H9 (cell line): ENCODE data around the gene BCAS3. TPM values are rescaled to one million over a fixed set of nuclear protein-coding genes. Genes with fewer than 3 reads are reported as not detected.

Experiments
- DNase-seq: peaks from one replicate; pipeline ENCODE4 v3.0.0-alpha.2; 2017
- H2AFZ ChIP-seq: one replicate; pipeline ENCODE4 v1.6.1; 2013; ENCODE audit warnings: mild to moderate bottlenecking, low read length, control low read depth, moderate library complexity
- H2AK5ac ChIP-seq: 2 replicates; pipeline ENCODE4 v1.6.1; 2013; ENCODE audit warnings: low read length, control low read depth, mixed read lengths; ENCODE audit not compliant: insufficient read length
- H2BK120ac ChIP-seq: one replicate; pipeline ENCODE4 v1.6.1; 2013; ENCODE audit warnings: low read depth, mild to moderate bottlenecking, low read length, control low read depth, inconsistent platforms; ENCODE audit not compliant: poor library complexity, severe bottlenecking
- H2BK12ac ChIP-seq: 2 replicates; pipeline ENCODE4 v1.6.1; 2013; ENCODE audit warnings: low read length, control low read depth, mixed read lengths, low read depth; ENCODE audit not compliant: insufficient read length
- H2BK15ac ChIP-seq: 2 replicates; pipeline ENCODE4 v1.6.1; 2013; ENCODE audit warnings: low read depth, low read length, control low read depth
- H2BK20ac ChIP-seq: one replicate; pipeline ENCODE4 v1.6.1; 2013; ENCODE audit warnings: low read depth, mild to moderate bottlenecking, low read length, control low read depth, inconsistent platforms; ENCODE audit not compliant: poor library complexity, severe bottlenecking
- H2BK5ac ChIP-seq: 2 replicates; pipeline ENCODE4 v1.6.1; 2013; ENCODE audit warnings: low read length, control low read depth, mixed read lengths; ENCODE audit not compliant: insufficient read length
- H3K14ac ChIP-seq: 2 replicates; pipeline ENCODE4 v1.6.1; 2013; ENCODE audit warnings: low read length, control low read depth; ENCODE audit not compliant: insufficient read depth
- H3K18ac ChIP-seq: 2 replicates; pipeline ENCODE4 v1.6.1; 2013; ENCODE audit warnings: low read depth, mild to moderate bottlenecking, mixed read lengths, low read length, control low read depth; ENCODE audit not compliant: insufficient read length
- H3K23ac ChIP-seq: 2 replicates; pipeline ENCODE4 v1.6.1; 2013; ENCODE audit warnings: low read length, control low read depth, mixed read lengths, low read depth; ENCODE audit not compliant: insufficient read length
- H3K23me2 ChIP-seq: 2 replicates; pipeline ENCODE4 v1.6.1; 2013; ENCODE audit warnings: low read depth, mild to moderate bottlenecking, mixed read lengths, low read length, control low read depth; ENCODE audit not compliant: insufficient read length, poor library complexity, severe bottlenecking
- H3K27ac ChIP-seq: 2 replicates; pipeline ENCODE4 v1.5.1; 2013; ENCODE audit warnings: low read length, control low read depth, mixed read lengths, low read depth; ENCODE audit not compliant: insufficient read length
- H3K27me3 ChIP-seq: 2 replicates; pipeline ENCODE4 v1.6.1; 2013; ENCODE audit warnings: low read length, control low read depth, inconsistent platforms; ENCODE audit not compliant: insufficient read depth
- H3K4ac ChIP-seq: 2 replicates; pipeline ENCODE4 v1.6.1; 2013; ENCODE audit warnings: low read depth, mild to moderate bottlenecking, control low read depth, inconsistent platforms, low read length, moderate library complexity
- H3K4me1 ChIP-seq: 2 replicates; pipeline ENCODE4 v1.6.1; 2013; ENCODE audit warnings: low read length, control low read depth, inconsistent platforms; ENCODE audit not compliant: insufficient read depth
- H3K4me2 ChIP-seq: 2 replicates; pipeline ENCODE4 v1.6.1; 2013; ENCODE audit warnings: low read length, control low read depth, mixed read lengths; ENCODE audit not compliant: insufficient read length, insufficient read depth
- H3K56ac ChIP-seq: 2 replicates; pipeline ENCODE4 v1.6.1; 2013; ENCODE audit warnings: low read depth, mild to moderate bottlenecking, mixed read lengths, low read length, control low read depth; ENCODE audit not compliant: insufficient read length
- H3K79me1 ChIP-seq: 2 replicates; pipeline ENCODE4 v1.6.1; 2013; ENCODE audit warnings: low read depth, mild to moderate bottlenecking, moderate library complexity, low read length, control low read depth, inconsistent platforms; ENCODE audit not compliant: insufficient read depth, poor library complexity, severe bottlenecking
- H3K79me2 ChIP-seq: 2 replicates; pipeline ENCODE4 v1.6.1; 2013; ENCODE audit warnings: low read length, control low read depth, inconsistent platforms; ENCODE audit not compliant: insufficient read depth
- H3K9ac ChIP-seq: 2 replicates; pipeline ENCODE4 v1.6.1; 2013; ENCODE audit warnings: low read length, control low read depth, mixed read lengths; ENCODE audit not compliant: insufficient read length; ENCODE audit errors: extremely low read depth
- H3K9me3 ChIP-seq: one replicate; pipeline ENCODE4 v1.6.1; 2013; ENCODE audit warnings: low read depth, low read length, inconsistent platforms; ENCODE audit not compliant: control insufficient read depth
- H3T11ph ChIP-seq: one replicate; pipeline ENCODE4 v1.6.1; 2013; ENCODE audit warnings: mild to moderate bottlenecking, low read length, control low read depth, inconsistent platforms
- H4K20me1 ChIP-seq: one replicate; pipeline ENCODE4 v1.6.1; 2013; ENCODE audit not compliant: control insufficient read depth, insufficient read length, insufficient read depth
- H4K5ac ChIP-seq: 2 replicates; pipeline ENCODE4 v1.6.1; 2013; ENCODE audit warnings: low read depth, mild to moderate bottlenecking, mixed read lengths, low read length, control low read depth; ENCODE audit not compliant: insufficient read length
- H4K8ac ChIP-seq: replicated peaks from 2 replicates; pipeline ENCODE4 v1.6.1; 2013; ENCODE audit warnings: low read length, control low read depth, mixed read lengths, low read depth; ENCODE audit not compliant: insufficient read length
- H4K91ac ChIP-seq: 2 replicates; pipeline ENCODE4 v1.6.1; 2013; ENCODE audit warnings: low read depth, mild to moderate bottlenecking, moderate library complexity, mixed read lengths, low read length, control low read depth; ENCODE audit not compliant: insufficient read length
- H3K27ac Mint-ChIP-seq, 3 experiments: 2 replicates in 2 of 3; 3 replicates in 1 of 3; pipeline ENCODE4 v1.8.0; 2020 to 2021; ENCODE audit warnings: mixed read lengths in 3 of 3, mild to moderate bottlenecking in 1 of 3, moderate library complexity in 1 of 3
- H3K27me3 Mint-ChIP-seq: 2 replicates; pipeline ENCODE4 v1.8.0; 2021; ENCODE audit warnings: low read depth, mild to moderate bottlenecking, moderate library complexity, mixed read lengths
- H3K36me3 Mint-ChIP-seq, 3 experiments: 2 replicates in 2 of 3; 3 replicates in 1 of 3; pipeline ENCODE4 v1.8.0; 2020 to 2021; ENCODE audit warnings: low read depth in 3 of 3, mixed read lengths in 3 of 3; ENCODE audit not compliant: insufficient read depth in 1 of 3
- H3K4me1 Mint-ChIP-seq, 2 experiments: 2 replicates each; pipeline ENCODE4 v1.8.0; 2020; ENCODE audit warnings: mixed read lengths in 2 of 2
- H3K4me3 Mint-ChIP-seq, 2 experiments: 2 replicates in 1 of 2; 3 replicates in 1 of 2; pipeline ENCODE4 v1.8.0; 2020 to 2021; ENCODE audit warnings: mild to moderate bottlenecking in 2 of 2, mixed read lengths in 2 of 2, moderate library complexity in 1 of 2
- H3K9me3 Mint-ChIP-seq, 2 experiments: 2 replicates in 1 of 2; 3 replicates in 1 of 2; pipeline ENCODE4 v1.8.0; 2020; ENCODE audit warnings: mild to moderate bottlenecking in 2 of 2, mixed read lengths in 2 of 2, moderate library complexity in 1 of 2
- WGBS: extraction: QIAGEN DNeasy Blood & Tissue Kit; methylation state at CpG from one replicate; pipeline ENCODE4 v1.1.7; 2013; ENCODE audit warnings: missing lambda C conversion rate, low lambda C conversion rate, mixed read lengths; ENCODE audit not compliant: insufficient read length; ENCODE audit errors: extremely low coverage; 5-methylcytosine and 5-hydroxymethylcytosine counted together
- total RNA-seq: library from RNA; stranded (reverse); gene quantifications from 2 replicates; pipeline ENCODE4 v1.2.1, GENCODE V29; 2021
- TF ChIP-seq, protein P1 (sequence below): fragments of 200-600 bp; sonication (generic); conservative IDR thresholded peaks from 3 replicates; pipeline ENCODE4 v1.8.0; 2021; ENCODE audit warnings: antibody characterized with exemption, mild to moderate bottlenecking

The BCAS3 gene
- total RNA-seq, 1 experiment from 2014 or later: 22.4 TPM

DNA sequence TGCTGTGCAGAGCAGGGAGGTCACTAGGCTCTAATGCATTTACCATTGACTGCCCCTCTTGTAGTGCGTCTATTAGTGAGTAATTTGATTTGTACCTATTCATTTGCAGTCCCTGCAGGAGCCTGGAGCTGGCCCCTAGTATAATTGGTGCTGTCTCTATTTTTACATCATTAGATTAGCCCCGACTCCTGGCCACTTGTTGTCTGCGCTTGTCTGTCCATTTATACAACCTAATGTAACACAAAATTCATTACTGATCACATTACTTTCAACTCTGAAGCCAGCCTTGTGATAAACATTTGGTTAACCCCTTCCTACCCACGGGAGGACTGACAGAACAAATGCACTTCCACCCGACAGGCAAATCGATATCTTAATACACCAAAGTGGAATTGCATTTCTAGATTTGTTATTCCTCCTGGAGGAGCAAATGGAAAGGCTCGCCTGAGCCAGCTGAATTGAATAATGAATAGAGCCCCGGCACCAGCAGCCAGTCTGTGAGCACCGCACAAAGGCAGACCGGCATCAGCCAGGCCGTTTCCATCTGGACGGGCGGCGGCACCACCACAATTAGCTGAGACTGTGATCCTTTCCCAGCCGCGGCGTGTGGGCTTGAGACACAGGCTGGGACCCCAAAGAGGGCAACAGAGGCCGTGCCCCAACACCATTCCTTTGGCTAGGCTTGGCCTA, 703.3 kb downstream of the BCAS3 start:
- no peak overlapping the region for H3K14ac ChIP-seq
- no peak overlapping the region for H3K27ac Mint-ChIP-seq
- H3K4me3 Mint-ChIP-seq: no peak overlapping the region
- no peaks in the 10 kb centered on the region for H3K4me1 ChIP-seq
- H3K9me3 ChIP-seq: no peaks in the 10 kb centered on the region
- H3K9me3 Mint-ChIP-seq: no peaks in the 10 kb centered on the region
- no peak overlapping the region for H2BK5ac ChIP-seq
- no peak overlapping the region for H2BK120ac ChIP-seq
- no peak overlapping the region for H4K91ac ChIP-seq
- H3K9ac ChIP-seq: no peak overlapping the region
- H2BK20ac ChIP-seq: no peak overlapping the region
- no peak overlapping the region for H3T11ph ChIP-seq
- H2AFZ ChIP-seq: no peak overlapping the region
- no CpG with 5 or more reads among the region's 18 CpGs for WGBS
- DNase-seq: no peak
- no peak overlapping the region for H2BK15ac ChIP-seq
- no peak overlapping the region for H3K27ac ChIP-seq
- no peak overlapping the region for H4K5ac ChIP-seq
- no peaks in the 10 kb centered on the region for H3K27me3 ChIP-seq
- no peak overlapping the region for H4K8ac ChIP-seq
- H3K4me1 Mint-ChIP-seq: peaks cover 17 to 31% of the 10 kb centered on the region in 2 experiments
- no peaks in the 10 kb centered on the region; the same call in 1 of the 2 replicates for H3K27me3 Mint-ChIP-seq
- no peaks in the 10 kb centered on the region for H3K79me1 ChIP-seq
- H3K56ac ChIP-seq: no peak overlapping the region
- H3K36me3 Mint-ChIP-seq: no peaks in the 10 kb centered on the region
- H3K4me2 ChIP-seq: no peak overlapping the region
- no peaks in the 10 kb centered on the region for H4K20me1 ChIP-seq
- no peaks in the 10 kb centered on the region for H3K79me2 ChIP-seq
- no peak overlapping the region for H2AK5ac ChIP-seq
- TF ChIP-seq, protein P1, sequence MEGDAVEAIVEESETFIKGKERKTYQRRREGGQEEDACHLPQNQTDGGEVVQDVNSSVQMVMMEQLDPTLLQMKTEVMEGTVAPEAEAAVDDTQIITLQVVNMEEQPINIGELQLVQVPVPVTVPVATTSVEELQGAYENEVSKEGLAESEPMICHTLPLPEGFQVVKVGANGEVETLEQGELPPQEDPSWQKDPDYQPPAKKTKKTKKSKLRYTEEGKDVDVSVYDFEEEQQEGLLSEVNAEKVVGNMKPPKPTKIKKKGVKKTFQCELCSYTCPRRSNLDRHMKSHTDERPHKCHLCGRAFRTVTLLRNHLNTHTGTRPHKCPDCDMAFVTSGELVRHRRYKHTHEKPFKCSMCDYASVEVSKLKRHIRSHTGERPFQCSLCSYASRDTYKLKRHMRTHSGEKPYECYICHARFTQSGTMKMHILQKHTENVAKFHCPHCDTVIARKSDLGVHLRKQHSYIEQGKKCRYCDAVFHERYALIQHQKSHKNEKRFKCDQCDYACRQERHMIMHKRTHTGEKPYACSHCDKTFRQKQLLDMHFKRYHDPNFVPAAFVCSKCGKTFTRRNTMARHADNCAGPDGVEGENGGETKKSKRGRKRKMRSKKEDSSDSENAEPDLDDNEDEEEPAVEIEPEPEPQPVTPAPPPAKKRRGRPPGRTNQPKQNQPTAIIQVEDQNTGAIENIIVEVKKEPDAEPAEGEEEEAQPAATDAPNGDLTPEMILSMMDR: no peak
- no peak overlapping the region for H2BK12ac ChIP-seq
- no peak overlapping the region for H3K18ac ChIP-seq
- no peak overlapping the region for H3K23ac ChIP-seq
- H3K4ac ChIP-seq: no peak overlapping the region
- H3K23me2 ChIP-seq: no peaks in the 10 kb centered on the region
